ENCODE results near the gene RIBC2. TPM values are rescaled to one million over a fixed set of nuclear protein-coding genes. Genes with fewer than 3 reads are reported as not detected.

The RIBC2 gene
- total and polyA plus RNA-seq, 10 of the 15 experiments (the other 5 are each of a cell fraction or from before 2014, with no cell fraction given) = 0.10 TPM; not detected in 9

DNA sequence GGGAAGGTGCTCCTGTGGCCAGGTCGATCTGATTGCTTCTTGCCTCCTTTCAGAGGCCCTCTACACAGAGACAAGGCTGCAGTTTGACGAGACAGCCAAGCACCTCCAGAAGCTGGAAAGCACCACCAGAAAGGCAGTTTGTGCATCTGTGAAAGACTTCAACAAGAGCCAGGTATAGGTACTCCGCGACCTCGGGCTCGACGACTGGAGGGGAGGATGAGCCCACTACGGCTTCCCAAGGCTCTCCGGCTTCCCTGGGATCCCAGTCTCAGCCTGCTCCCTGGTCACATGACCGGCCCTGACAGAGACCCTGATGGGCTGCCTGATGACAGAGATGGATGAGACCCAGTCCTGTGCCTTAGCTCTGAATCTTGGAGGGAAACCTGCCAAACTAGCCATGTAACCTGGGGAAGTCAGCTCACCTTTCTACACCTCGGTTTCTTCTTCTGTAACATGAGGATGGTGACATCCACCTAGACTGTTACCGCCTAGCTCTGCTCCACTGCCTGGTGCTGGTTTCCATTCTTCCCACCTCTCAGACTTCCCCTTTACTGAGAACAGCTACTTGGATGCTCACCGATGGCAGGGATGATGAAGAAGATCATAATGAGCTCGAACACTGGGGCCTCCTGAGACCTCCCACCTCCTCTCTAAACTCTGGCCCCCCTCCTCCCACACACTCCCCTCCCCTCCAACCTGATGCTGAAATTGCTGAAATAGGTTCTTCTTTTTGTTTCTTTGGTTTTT, 8.9 kb downstream of the RIBC2 start (continued):
- no peak for TF ChIP-seq PRDM15 (CRISPR knock-in tag; IDR thresholded peaks at IDR 0.05)
- TF ChIP-seq, protein P1, sequence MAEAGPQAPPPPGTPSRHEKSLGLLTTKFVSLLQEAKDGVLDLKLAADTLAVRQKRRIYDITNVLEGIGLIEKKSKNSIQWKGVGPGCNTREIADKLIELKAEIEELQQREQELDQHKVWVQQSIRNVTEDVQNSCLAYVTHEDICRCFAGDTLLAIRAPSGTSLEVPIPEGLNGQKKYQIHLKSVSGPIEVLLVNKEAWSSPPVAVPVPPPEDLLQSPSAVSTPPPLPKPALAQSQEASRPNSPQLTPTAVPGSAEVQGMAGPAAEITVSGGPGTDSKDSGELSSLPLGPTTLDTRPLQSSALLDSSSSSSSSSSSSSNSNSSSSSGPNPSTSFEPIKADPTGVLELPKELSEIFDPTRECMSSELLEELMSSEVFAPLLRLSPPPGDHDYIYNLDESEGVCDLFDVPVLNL (IDR thresholded peaks at IDR 0.05; ENCODE audit: low read depth, low read length) = no peak
- TF ChIP-seq RELB (IDR thresholded peaks at IDR 0.05; ENCODE audit: low read depth) = no peak
- TF ChIP-seq, protein P2, sequence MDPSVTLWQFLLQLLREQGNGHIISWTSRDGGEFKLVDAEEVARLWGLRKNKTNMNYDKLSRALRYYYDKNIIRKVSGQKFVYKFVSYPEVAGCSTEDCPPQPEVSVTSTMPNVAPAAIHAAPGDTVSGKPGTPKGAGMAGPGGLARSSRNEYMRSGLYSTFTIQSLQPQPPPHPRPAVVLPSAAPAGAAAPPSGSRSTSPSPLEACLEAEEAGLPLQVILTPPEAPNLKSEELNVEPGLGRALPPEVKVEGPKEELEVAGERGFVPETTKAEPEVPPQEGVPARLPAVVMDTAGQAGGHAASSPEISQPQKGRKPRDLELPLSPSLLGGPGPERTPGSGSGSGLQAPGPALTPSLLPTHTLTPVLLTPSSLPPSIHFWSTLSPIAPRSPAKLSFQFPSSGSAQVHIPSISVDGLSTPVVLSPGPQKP (IDR thresholded peaks at IDR 0.05; ENCODE audit: low read depth, low read length) = no peak
- no peak for TF ChIP-seq SREBF1 (IDR thresholded peaks at IDR 0.05; ENCODE audit: low read length)
